Endothelial cell (in vitro differentiated cells): ENCODE measurements around the gene CPT1C. TPM values are rescaled to one million over a fixed set of nuclear protein-coding genes. Genes with fewer than 3 reads are reported as not detected.

ENCODE experiments used
- DNase-seq: peaks from one replicate; pipeline ENCODE4 v3.0.0; 2021; ENCODE audit warnings: low spot score
- H3K27ac Mint-ChIP-seq: one replicate; pipeline ENCODE4 v1.8.0; 2021; ENCODE audit warnings: mixed read lengths, inconsistent platforms; ENCODE audit not compliant: unreplicated experiment
- H3K27me3 Mint-ChIP-seq: one replicate; pipeline ENCODE4 v1.8.0; 2021; ENCODE audit warnings: mild to moderate bottlenecking, moderate library complexity, mixed read lengths, inconsistent platforms; ENCODE audit not compliant: unreplicated experiment
- H3K36me3 Mint-ChIP-seq: one replicate; pipeline ENCODE4 v1.8.0; 2021; ENCODE audit warnings: mild to moderate bottlenecking, low read depth, mixed read lengths, inconsistent platforms; ENCODE audit not compliant: unreplicated experiment
- H3K4me1 Mint-ChIP-seq: one replicate; pipeline ENCODE4 v1.8.0; 2021; ENCODE audit warnings: mild to moderate bottlenecking, mixed read lengths, inconsistent platforms; ENCODE audit not compliant: unreplicated experiment
- H3K4me3 Mint-ChIP-seq: one replicate; pipeline ENCODE4 v1.8.0; 2021; ENCODE audit warnings: mild to moderate bottlenecking, mixed read lengths, inconsistent platforms; ENCODE audit not compliant: unreplicated experiment
- H3K9me3 Mint-ChIP-seq: one replicate; pipeline ENCODE4 v1.8.0; 2021; ENCODE audit warnings: mixed read lengths, inconsistent platforms; ENCODE audit not compliant: unreplicated experiment
- CTCF ChIP-seq: fragments of 200-600 bp; sonication (generic); IDR thresholded peaks from one replicate; pipeline ENCODE4 v1.5.0; 2021; ENCODE audit warnings: antibody characterized with exemption; ENCODE audit not compliant: unreplicated experiment
- total RNA-seq: library from RNA; stranded (reverse); fragmentation: NEBNext Ultra II Directional; extraction: Animal tissue kit (Norgen Biotek cat#: 25700); gene quantifications from one replicate; pipeline ENCODE4 v1.2.1, GENCODE V29; 2021; ENCODE audit not compliant: unreplicated experiment

The CPT1C gene
- total RNA-seq, 1 donor from 2014 or later: 94.1 TPM

DNA sequence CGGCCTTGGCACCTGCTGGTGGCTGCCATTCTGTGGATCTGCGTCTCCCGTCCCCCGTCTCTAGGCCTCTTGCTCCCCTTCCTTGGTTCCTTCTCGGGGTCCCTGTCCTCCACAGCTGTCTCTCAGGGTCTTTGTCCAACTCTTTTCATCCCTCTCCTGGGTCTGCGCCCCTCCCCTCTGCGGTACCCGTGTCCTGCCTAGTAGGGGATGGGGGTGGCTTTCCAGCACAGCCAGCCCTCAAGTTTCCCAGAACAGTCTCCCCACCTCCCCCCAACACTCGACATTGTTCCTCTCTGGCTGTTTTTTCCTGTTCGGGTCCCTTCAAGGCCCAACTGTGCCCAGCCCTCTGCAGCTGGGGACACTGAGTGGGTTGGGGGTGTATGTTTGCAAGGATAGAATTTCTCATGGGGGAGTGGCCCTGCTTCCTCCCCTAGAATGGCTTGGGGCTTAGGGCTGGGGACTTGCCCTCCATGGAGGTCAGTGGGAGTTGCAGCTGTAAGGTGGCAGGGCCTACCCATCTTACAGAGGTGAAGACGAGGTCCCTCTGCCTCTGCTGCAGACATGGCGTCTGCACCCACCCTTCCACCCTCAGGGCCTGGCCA lies 2.3 kb upstream of the CPT1C start:
- H3K4me1 Mint-ChIP-seq: peaks cover 46% of the 10 kb centered on the region
- TF ChIP-seq CTCF: no peak
- peaks cover 29% of the 10 kb centered on the region for H3K27me3 Mint-ChIP-seq
- peaks cover 30% of the 10 kb centered on the region for H3K36me3 Mint-ChIP-seq
- H3K4me3 Mint-ChIP-seq: peak overlapping the region; percentile 80
- DNase-seq: no peak
- H3K27ac Mint-ChIP-seq: peak overlapping the region; percentile 84
- no peaks in the 10 kb centered on the region for H3K9me3 Mint-ChIP-seq

DNA sequence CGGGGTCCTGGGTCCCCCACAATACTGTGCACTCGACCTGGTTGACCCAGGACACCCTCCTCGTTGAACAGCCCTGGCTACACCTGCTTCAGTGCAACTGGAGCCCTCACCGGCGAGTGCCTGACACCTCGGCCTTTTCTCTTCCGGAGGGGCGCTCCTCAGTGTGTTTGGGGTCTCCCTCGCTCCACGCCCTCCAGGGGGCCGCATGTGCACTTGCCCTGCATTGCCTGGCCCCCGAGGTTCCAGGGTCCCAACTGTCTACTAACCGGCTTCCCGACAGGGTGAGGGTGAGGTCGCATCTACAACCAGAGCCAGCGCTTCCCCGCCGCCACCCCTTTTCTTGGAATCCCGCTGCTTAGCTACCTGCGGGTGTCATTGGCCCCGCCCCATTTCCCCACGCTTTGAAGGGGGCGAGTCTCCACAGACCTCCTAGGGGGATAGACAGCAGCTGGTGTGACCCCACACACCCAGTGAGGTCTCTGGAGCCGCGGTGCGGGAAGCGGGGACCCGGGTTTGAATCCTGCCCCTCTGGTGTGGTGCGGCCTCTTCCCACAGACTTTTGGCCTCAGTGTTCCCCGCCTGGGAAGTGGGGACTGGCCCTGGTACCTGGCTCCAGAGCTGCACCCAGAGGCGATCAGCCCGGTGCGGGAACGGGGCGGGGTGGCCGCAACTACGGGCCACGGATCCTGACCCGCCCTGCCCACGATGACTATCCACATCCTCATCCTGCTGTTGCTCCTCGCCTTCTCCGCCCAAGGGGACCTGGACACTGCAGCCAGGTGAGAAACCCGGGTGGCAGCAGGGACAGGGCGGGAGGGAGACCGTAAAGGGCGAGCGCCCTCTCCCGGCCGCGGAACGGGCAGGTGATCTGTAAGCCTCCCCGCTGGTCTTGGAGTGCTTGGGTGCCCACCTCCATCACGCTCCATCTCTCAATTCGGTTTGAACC lies 1.5 kb upstream of the CPT1C start, which contains the start of gene ADM5:
TSS of gene ADM5 (plus strand) at position 462 of the 946 bp plus-strand sequence. CDS start at position 706, 244 bp downstream.
- TF ChIP-seq CTCF: peak; percentile 52
- Mint-ChIP-seq H3K4me1 (peaks cover 43% of the 10 kb centered on the region), H3K4me3 (peak within 1 kb of the TSS; percentile 96), H3K9me3 (no peaks in the 10 kb centered on the region), H3K27me3 (peaks cover 29% of the 10 kb centered on the region), H3K36me3 (peaks cover 28% of the 10 kb centered on the region), H3K27ac (peak within 1 kb of the TSS; percentile 84)
- DNase-seq: no peak

DNA sequence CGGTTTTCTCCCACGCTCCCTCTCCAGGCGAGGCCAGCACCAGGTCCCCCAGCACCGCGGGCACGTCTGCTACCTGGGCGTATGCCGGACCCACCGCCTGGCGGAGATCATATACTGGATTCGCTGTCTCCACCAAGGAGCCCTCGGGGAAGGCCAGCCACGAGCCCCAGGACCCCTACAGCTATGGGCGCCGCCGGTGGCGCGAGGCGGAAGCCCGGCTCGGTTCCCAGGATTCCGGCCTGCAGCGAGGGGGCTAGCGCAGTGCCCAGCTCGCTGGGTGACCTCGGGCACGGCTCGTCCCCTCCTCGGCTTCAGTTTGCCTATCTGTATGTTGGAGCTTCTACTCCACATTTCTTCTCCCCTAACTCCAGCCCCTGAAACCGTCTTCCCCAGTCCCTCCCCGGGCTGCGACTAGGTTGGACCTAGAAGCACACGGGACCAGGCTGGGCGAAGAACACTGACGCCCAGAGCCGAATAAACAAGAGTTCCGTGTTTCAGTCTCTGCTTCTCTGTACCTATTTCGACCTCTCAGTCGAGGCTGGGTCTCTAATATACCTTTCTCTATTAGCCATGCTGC lies 749 bp upstream of the CPT1C start:
- Mint-ChIP-seq H3K4me3 (peak overlapping the region; percentile 96), H3K27me3 (peaks cover 29% of the 10 kb centered on the region), H3K36me3 (peaks cover 26% of the 10 kb centered on the region), H3K4me1 (peaks cover 43% of the 10 kb centered on the region), H3K9me3 (no peaks in the 10 kb centered on the region), H3K27ac (peak overlapping the region; percentile 79)
- DNase-seq: no peak
- TF ChIP-seq CTCF: peak; percentile 18

- H3K27me3 Mint-ChIP-seq: peaks cover 26% of the 10 kb centered on the region
- peaks cover 21% of the 10 kb centered on the region for H3K36me3 Mint-ChIP-seq
- H3K4me1 Mint-ChIP-seq: peaks cover 37% of the 10 kb centered on the region
- H3K9me3 Mint-ChIP-seq: no peaks in the 10 kb centered on the region
- peak overlapping the region; percentile 96 for H3K4me3 Mint-ChIP-seq
- H3K27ac Mint-ChIP-seq: no peak overlapping the region
- no peak for TF ChIP-seq CTCF
- peak; percentile 65 for DNase-seq
Observed at GRCh38 chr19:49691243-49692146, 579 bp downstream of the CPT1C start.
